Cardiac fibroblast (primary cell): ENCODE results near the gene TRIM5.
"Not testable (repeated sequence)": the region's sequence is repeated elsewhere in the genome, so short reads cannot be mapped to it uniquely, and the experiment has no call there.

Experiments used
- DNase-seq, 2 donors: peaks; one replicate each; pipeline versions ENCODE4 v3.0.0 to v3.0.0-alpha.2; 2010; ENCODE audit warnings: low read depth in 2 of 2
- H3K4me3 ChIP-seq, 2 donors: replicated peaks in 1 of 2; 1 replicate in 1 of 2; 2 replicates in 1 of 2; pipeline ENCODE4 v1.5.1; 2011; ENCODE audit warnings: low read depth in 2 of 2, low read length in 2 of 2, mild to moderate bottlenecking in 2 of 2, moderate library complexity in 1 of 2
- TF ChIP-seq, protein P1 (sequence below): IDR thresholded peaks from one replicate; pipeline ENCODE4 v1.5.1; 2011; ENCODE audit warnings: low read depth, mild to moderate bottlenecking, low read length, inconsistent platforms

Gene TRIM5

DNA sequence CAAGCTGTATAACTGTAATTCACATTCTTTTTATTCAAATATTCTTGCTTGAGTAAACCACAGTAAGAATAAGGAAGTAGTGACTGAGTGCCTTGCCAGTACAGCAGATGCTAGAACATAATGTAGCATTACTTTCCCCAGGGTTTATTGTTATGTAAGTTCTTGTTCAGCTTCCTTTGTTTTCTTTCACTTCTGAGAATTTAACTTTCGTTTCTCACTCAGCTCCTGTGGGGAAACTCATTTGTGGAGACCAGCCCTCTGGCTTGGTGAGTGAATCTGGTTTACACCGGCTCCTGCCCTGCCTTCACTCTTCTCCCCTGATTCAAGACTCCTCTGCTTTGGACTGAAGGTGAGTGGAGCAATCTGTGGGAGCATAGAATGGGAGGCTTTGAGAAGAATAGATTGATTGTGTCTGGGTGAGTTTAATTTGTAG is 4.7 kb upstream of the TRIM5 start, which contains the start of gene TRIM22:
TSS of gene TRIM22 (plus strand) at position 240 of the 433 bp plus-strand sequence. CDS start 6,443 bp downstream, outside the sequence.
- peak within 1 kb of the TSS; percentile 35 to 64 for H3K4me3 ChIP-seq
- DNase-seq, result peak; percentile 84 to 93
- TF ChIP-seq, protein P1, sequence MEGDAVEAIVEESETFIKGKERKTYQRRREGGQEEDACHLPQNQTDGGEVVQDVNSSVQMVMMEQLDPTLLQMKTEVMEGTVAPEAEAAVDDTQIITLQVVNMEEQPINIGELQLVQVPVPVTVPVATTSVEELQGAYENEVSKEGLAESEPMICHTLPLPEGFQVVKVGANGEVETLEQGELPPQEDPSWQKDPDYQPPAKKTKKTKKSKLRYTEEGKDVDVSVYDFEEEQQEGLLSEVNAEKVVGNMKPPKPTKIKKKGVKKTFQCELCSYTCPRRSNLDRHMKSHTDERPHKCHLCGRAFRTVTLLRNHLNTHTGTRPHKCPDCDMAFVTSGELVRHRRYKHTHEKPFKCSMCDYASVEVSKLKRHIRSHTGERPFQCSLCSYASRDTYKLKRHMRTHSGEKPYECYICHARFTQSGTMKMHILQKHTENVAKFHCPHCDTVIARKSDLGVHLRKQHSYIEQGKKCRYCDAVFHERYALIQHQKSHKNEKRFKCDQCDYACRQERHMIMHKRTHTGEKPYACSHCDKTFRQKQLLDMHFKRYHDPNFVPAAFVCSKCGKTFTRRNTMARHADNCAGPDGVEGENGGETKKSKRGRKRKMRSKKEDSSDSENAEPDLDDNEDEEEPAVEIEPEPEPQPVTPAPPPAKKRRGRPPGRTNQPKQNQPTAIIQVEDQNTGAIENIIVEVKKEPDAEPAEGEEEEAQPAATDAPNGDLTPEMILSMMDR, result no peak

DNA sequence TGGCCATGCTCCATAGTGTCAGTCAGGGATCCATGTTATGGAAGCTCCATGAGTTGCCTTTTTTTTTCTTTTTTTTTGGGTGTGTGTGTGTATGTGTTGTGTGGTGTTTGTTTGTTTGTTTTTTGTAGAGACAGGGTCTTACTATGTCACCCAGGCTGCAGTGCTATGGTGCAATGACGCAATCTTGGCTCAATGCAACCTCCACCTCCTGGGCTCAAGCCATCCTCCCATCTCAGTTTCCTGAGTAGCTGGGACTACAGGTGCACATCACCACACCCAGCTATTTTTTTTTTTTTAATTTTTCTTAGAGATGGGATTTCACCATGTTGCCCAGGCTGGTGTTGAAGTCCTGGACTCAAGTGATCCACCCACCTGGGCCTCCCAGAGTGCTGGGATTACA is 3.6 kb upstream of the TRIM5 start:
- TF ChIP-seq, protein P1, result no peak
- H3K4me3 ChIP-seq, result no peak overlapping the region
- DNase-seq, result no peak

DNA sequence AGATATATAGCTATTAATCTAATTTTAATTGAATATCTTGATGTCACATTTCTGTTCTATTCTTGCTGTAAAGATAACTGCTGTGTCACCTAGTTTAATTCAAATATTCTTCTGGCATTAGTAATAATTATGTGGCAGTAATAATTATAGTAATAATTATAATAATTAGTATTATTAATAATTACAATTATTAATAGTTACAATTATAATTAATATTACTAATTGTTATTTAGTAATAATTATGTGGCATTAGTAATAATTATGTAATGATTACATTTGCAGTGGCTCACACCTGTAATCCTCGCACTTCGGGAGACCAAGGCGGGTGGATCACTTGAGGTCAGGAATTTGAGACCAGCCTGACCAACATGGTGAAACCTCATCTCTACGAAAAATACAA is 1.6 kb upstream of the TRIM5 start:
- H3K4me3 ChIP-seq, result no peak overlapping the region
- no peak for DNase-seq
- TF ChIP-seq, protein P1, result no peak

DNA sequence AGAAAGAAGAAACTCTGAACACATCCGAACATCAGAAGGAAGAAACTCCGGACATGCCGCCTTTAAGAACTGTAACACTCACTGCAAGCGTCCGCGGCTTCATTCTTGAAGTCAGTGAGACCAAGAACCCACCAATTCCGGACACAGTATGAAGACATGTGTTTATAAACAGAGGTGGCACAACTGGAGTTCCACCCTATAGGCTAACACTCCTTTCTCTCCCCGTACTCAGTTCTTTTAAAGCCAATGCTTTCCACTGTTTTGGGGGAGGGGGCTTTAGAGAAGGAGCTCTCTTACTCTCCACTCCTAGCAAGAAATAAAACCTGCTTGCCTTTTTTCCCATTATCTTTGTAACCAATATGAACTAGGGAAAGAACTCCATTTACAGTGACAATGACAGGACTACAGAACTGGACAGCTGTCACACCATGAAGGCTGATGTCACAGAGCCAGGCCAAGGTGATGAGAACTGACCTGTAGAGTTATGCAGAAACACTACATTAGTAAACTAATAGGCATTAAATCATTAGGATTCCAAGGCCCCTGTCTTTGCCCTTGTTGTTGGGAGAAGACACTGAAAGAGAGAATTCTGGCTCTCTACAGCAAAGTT is 733 bp downstream of the TRIM5 start:
- TF ChIP-seq, protein P1, result no peak
- DNase-seq, result peak in 1 of 2 donors; percentile 10
- H3K4me3 ChIP-seq, result peak overlapping the region; percentile 47 to 62

DNA sequence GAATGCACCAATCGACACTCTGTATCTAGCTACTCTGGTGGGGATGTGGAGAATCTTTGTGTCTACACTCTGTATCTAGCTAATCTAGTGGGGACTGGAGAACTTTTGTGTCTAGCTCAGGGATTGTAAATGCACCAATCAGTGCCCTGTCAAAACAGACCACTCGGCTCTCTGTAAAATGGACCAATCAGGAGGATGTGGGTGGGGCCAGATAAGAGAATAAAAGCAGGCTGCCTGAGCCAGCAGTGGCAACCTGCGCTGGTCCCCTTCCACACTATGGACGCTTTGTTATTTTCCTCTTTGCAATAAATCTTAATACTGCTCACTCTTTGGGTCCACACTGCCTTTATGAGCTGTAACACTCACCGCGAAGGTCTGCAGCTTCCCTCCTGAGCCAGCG is 1.3 kb downstream of the TRIM5 start:
- DNase-seq, result not testable (repeated sequence)
- peak overlapping the region in 1 of 2 donors; percentile 21 for H3K4me3 ChIP-seq

DNA sequence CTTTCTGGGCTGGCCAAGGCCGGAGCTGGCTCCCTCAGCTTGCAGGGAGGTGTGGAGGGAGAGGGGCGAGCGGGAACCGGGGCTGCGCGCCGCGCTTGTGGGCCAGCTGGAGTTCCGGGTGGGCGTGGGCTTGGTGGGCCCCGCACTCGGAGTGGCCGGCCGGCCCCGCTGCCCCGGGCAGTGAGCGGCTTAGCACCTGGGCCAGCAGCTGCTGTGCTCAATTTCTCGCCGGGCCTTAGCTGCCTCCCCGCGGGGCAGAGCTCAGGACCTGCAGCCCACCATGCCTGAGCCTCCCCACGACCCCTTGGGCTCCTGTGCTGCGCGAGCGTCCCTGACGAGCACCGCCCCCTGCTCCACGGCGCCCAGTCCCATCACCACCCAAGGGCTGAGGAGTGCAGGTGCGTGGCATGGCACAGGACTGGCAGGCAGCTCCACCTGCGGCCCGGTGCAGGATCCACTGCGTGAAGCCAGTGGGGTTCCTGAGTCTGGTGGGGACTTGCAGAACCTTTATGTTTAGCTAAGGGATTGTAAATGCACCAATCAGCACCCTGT is 1.9 kb downstream of the TRIM5 start:
- H3K4me3 ChIP-seq, DNase-seq: not testable (repeated sequence)

DNA sequence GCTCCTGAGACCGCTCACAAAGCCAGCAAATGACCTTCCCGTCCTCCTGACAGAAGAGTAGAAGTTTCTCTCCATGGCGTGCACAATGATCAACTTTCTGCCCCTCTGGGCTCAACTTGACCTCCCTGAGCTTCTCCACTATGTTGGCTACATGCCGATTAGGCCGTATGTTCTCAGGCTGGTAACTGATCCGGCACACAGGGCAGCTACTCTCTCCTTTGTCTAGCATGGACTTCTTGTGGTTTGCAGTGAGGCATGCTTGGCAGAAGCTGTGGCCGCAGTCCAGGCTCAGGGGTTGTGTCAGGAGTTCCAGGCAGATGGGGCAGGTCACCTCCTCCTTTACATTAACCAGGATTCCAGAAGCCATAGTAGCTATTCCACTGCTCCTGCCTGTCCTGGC is 5.1 kb downstream of the TRIM5 start:
- TF ChIP-seq, protein P1, result no peak
- peak in 1 of 2 donors; percentile 4 for DNase-seq
- H3K4me3 ChIP-seq, result no peak overlapping the region

DNA sequence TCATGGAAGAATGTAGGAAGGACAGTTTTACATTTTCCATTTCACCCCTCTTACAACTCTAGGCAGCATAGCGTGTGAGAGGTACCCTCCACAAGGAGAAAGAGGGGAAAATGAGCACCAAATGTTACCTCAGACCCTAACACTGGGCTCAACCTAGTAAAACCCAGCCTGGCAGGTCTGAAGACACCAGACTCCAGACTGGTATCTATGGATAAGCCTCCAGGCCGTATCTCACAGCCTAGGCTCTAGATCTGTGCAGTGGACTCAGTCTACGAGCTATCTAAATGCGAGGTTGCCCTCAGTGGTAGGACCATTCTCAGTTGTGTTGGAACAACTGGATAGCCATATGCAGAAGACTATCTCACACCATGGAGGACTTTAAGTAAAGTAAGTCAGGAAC is 10.5 kb downstream of the TRIM5 start:
- no peak overlapping the region for H3K4me3 ChIP-seq
- TF ChIP-seq, protein P1, result no peak
- DNase-seq, result no peak
